H9 (cell line): ENCODE data around the gene LPXN. TPM values are rescaled to one million over a fixed set of nuclear protein-coding genes. Genes with fewer than 3 reads are reported as not detected.

Experiments used
- DNase-seq: peaks from one replicate; pipeline ENCODE4 v3.0.0-alpha.2; 2017
- H2AFZ ChIP-seq: one replicate; pipeline ENCODE4 v1.6.1; 2013; ENCODE audit warnings: mild to moderate bottlenecking, low read length, control low read depth, moderate library complexity
- H2AK5ac ChIP-seq: 2 replicates; pipeline ENCODE4 v1.6.1; 2013; ENCODE audit warnings: low read length, control low read depth, mixed read lengths; ENCODE audit not compliant: insufficient read length
- H2BK120ac ChIP-seq: one replicate; pipeline ENCODE4 v1.6.1; 2013; ENCODE audit warnings: low read depth, mild to moderate bottlenecking, low read length, control low read depth, inconsistent platforms; ENCODE audit not compliant: poor library complexity, severe bottlenecking
- H2BK12ac ChIP-seq: 2 replicates; pipeline ENCODE4 v1.6.1; 2013; ENCODE audit warnings: low read length, control low read depth, mixed read lengths, low read depth; ENCODE audit not compliant: insufficient read length
- H2BK15ac ChIP-seq: 2 replicates; pipeline ENCODE4 v1.6.1; 2013; ENCODE audit warnings: low read depth, low read length, control low read depth
- H2BK20ac ChIP-seq: one replicate; pipeline ENCODE4 v1.6.1; 2013; ENCODE audit warnings: low read depth, mild to moderate bottlenecking, low read length, control low read depth, inconsistent platforms; ENCODE audit not compliant: poor library complexity, severe bottlenecking
- H2BK5ac ChIP-seq: 2 replicates; pipeline ENCODE4 v1.6.1; 2013; ENCODE audit warnings: low read length, control low read depth, mixed read lengths; ENCODE audit not compliant: insufficient read length
- H3K14ac ChIP-seq: 2 replicates; pipeline ENCODE4 v1.6.1; 2013; ENCODE audit warnings: low read length, control low read depth; ENCODE audit not compliant: insufficient read depth
- H3K18ac ChIP-seq: 2 replicates; pipeline ENCODE4 v1.6.1; 2013; ENCODE audit warnings: low read depth, mild to moderate bottlenecking, mixed read lengths, low read length, control low read depth; ENCODE audit not compliant: insufficient read length
- H3K23ac ChIP-seq: 2 replicates; pipeline ENCODE4 v1.6.1; 2013; ENCODE audit warnings: low read length, control low read depth, mixed read lengths, low read depth; ENCODE audit not compliant: insufficient read length
- H3K23me2 ChIP-seq: 2 replicates; pipeline ENCODE4 v1.6.1; 2013; ENCODE audit warnings: low read depth, mild to moderate bottlenecking, mixed read lengths, low read length, control low read depth; ENCODE audit not compliant: insufficient read length, poor library complexity, severe bottlenecking
- H3K27ac ChIP-seq: 2 replicates; pipeline ENCODE4 v1.5.1; 2013; ENCODE audit warnings: low read length, control low read depth, mixed read lengths, low read depth; ENCODE audit not compliant: insufficient read length
- H3K27me3 ChIP-seq: 2 replicates; pipeline ENCODE4 v1.6.1; 2013; ENCODE audit warnings: low read length, control low read depth, inconsistent platforms; ENCODE audit not compliant: insufficient read depth
- H3K4ac ChIP-seq: 2 replicates; pipeline ENCODE4 v1.6.1; 2013; ENCODE audit warnings: low read depth, mild to moderate bottlenecking, control low read depth, inconsistent platforms, low read length, moderate library complexity
- H3K4me1 ChIP-seq: 2 replicates; pipeline ENCODE4 v1.6.1; 2013; ENCODE audit warnings: low read length, control low read depth, inconsistent platforms; ENCODE audit not compliant: insufficient read depth
- H3K4me2 ChIP-seq: 2 replicates; pipeline ENCODE4 v1.6.1; 2013; ENCODE audit warnings: low read length, control low read depth, mixed read lengths; ENCODE audit not compliant: insufficient read length, insufficient read depth
- H3K56ac ChIP-seq: 2 replicates; pipeline ENCODE4 v1.6.1; 2013; ENCODE audit warnings: low read depth, mild to moderate bottlenecking, mixed read lengths, low read length, control low read depth; ENCODE audit not compliant: insufficient read length
- H3K79me1 ChIP-seq: 2 replicates; pipeline ENCODE4 v1.6.1; 2013; ENCODE audit warnings: low read depth, mild to moderate bottlenecking, moderate library complexity, low read length, control low read depth, inconsistent platforms; ENCODE audit not compliant: insufficient read depth, poor library complexity, severe bottlenecking
- H3K79me2 ChIP-seq: 2 replicates; pipeline ENCODE4 v1.6.1; 2013; ENCODE audit warnings: low read length, control low read depth, inconsistent platforms; ENCODE audit not compliant: insufficient read depth
- H3K9ac ChIP-seq: 2 replicates; pipeline ENCODE4 v1.6.1; 2013; ENCODE audit warnings: low read length, control low read depth, mixed read lengths; ENCODE audit not compliant: insufficient read length; ENCODE audit errors: extremely low read depth
- H3K9me3 ChIP-seq: one replicate; pipeline ENCODE4 v1.6.1; 2013; ENCODE audit warnings: low read depth, low read length, inconsistent platforms; ENCODE audit not compliant: control insufficient read depth
- H3T11ph ChIP-seq: one replicate; pipeline ENCODE4 v1.6.1; 2013; ENCODE audit warnings: mild to moderate bottlenecking, low read length, control low read depth, inconsistent platforms
- H4K20me1 ChIP-seq: one replicate; pipeline ENCODE4 v1.6.1; 2013; ENCODE audit not compliant: control insufficient read depth, insufficient read length, insufficient read depth
- H4K5ac ChIP-seq: 2 replicates; pipeline ENCODE4 v1.6.1; 2013; ENCODE audit warnings: low read depth, mild to moderate bottlenecking, mixed read lengths, low read length, control low read depth; ENCODE audit not compliant: insufficient read length
- H4K8ac ChIP-seq: replicated peaks from 2 replicates; pipeline ENCODE4 v1.6.1; 2013; ENCODE audit warnings: low read length, control low read depth, mixed read lengths, low read depth; ENCODE audit not compliant: insufficient read length
- H4K91ac ChIP-seq: 2 replicates; pipeline ENCODE4 v1.6.1; 2013; ENCODE audit warnings: low read depth, mild to moderate bottlenecking, moderate library complexity, mixed read lengths, low read length, control low read depth; ENCODE audit not compliant: insufficient read length
- H3K27ac Mint-ChIP-seq, 3 experiments: 2 replicates in 2 of 3; 3 replicates in 1 of 3; pipeline ENCODE4 v1.8.0; 2020 to 2021; ENCODE audit warnings: mixed read lengths in 3 of 3, mild to moderate bottlenecking in 1 of 3, moderate library complexity in 1 of 3
- H3K27me3 Mint-ChIP-seq: 2 replicates; pipeline ENCODE4 v1.8.0; 2021; ENCODE audit warnings: low read depth, mild to moderate bottlenecking, moderate library complexity, mixed read lengths
- H3K36me3 Mint-ChIP-seq, 3 experiments: 2 replicates in 2 of 3; 3 replicates in 1 of 3; pipeline ENCODE4 v1.8.0; 2020 to 2021; ENCODE audit warnings: low read depth in 3 of 3, mixed read lengths in 3 of 3; ENCODE audit not compliant: insufficient read depth in 1 of 3
- H3K4me1 Mint-ChIP-seq, 2 experiments: 2 replicates each; pipeline ENCODE4 v1.8.0; 2020; ENCODE audit warnings: mixed read lengths in 2 of 2
- H3K4me3 Mint-ChIP-seq, 2 experiments: 2 replicates in 1 of 2; 3 replicates in 1 of 2; pipeline ENCODE4 v1.8.0; 2020 to 2021; ENCODE audit warnings: mild to moderate bottlenecking in 2 of 2, mixed read lengths in 2 of 2, moderate library complexity in 1 of 2
- H3K9me3 Mint-ChIP-seq, 2 experiments: 2 replicates in 1 of 2; 3 replicates in 1 of 2; pipeline ENCODE4 v1.8.0; 2020; ENCODE audit warnings: mild to moderate bottlenecking in 2 of 2, mixed read lengths in 2 of 2, moderate library complexity in 1 of 2
- WGBS: extraction: QIAGEN DNeasy Blood & Tissue Kit; methylation state at CpG from one replicate; pipeline ENCODE4 v1.1.7; 2013; ENCODE audit warnings: missing lambda C conversion rate, low lambda C conversion rate, mixed read lengths; ENCODE audit not compliant: insufficient read length; ENCODE audit errors: extremely low coverage; 5-methylcytosine and 5-hydroxymethylcytosine counted together
- total RNA-seq: library from RNA; stranded (reverse); gene quantifications from 2 replicates; pipeline ENCODE4 v1.2.1, GENCODE V29; 2021
- TF ChIP-seq, protein P1 (sequence below): fragments of 200-600 bp; sonication (generic); conservative IDR thresholded peaks from 3 replicates; pipeline ENCODE4 v1.8.0; 2021; ENCODE audit warnings: antibody characterized with exemption, mild to moderate bottlenecking

The LPXN gene
- total RNA-seq, 1 experiment from 2014 or later: 1.4 TPM

GRCh38 chr11:58592760-58593472 is 17.3 kb upstream of the LPXN start:
- Histone ChIP-seq H3K23me2 (no peaks in the 10 kb centered on the region), H2AK5ac (no peak overlapping the region), H3K27ac (no peak overlapping the region), H3K56ac (no peak overlapping the region), H3K79me1 (peaks cover 5% of the 10 kb centered on the region), H2AFZ (no peak overlapping the region), H4K91ac (no peak overlapping the region), H2BK15ac (no peak overlapping the region), H2BK5ac (no peak overlapping the region), H4K5ac (no peak overlapping the region), H3K4me1 (no peaks in the 10 kb centered on the region; the same call in 1 of the 2 replicates), H3K4me2 (no peak overlapping the region), H4K20me1 (no peaks in the 10 kb centered on the region), H3K27me3 (no peaks in the 10 kb centered on the region), H2BK120ac (no peak overlapping the region), H3K18ac (no peak overlapping the region), H2BK12ac (no peak overlapping the region), H3K79me2 (peaks cover 4% of the 10 kb centered on the region; the same call in 1 of the 2 replicates), H3K23ac (no peak overlapping the region), H4K8ac (no peak overlapping the region), H3K9ac (no peak overlapping the region), H3K4ac (no peak overlapping the region), H3K9me3 (no peaks in the 10 kb centered on the region), H3T11ph (no peak overlapping the region), H2BK20ac (no peak overlapping the region), H3K14ac (no peak overlapping the region)
- no peak overlapping the region for H3K4me3 Mint-ChIP-seq
- H3K27me3 Mint-ChIP-seq: no peaks in the 10 kb centered on the region
- WGBS: no CpG with 5 or more reads among the region's 5 CpGs
- H3K9me3 Mint-ChIP-seq: no peaks in the 10 kb centered on the region; a peak in 1 of 5 replicates
- peaks cover 6 to 15% (median 6%) of the 10 kb centered on the region in 3 experiments; a peak in 6 of 7 replicates for H3K36me3 Mint-ChIP-seq
- DNase-seq: no peak
- TF ChIP-seq, protein P1, sequence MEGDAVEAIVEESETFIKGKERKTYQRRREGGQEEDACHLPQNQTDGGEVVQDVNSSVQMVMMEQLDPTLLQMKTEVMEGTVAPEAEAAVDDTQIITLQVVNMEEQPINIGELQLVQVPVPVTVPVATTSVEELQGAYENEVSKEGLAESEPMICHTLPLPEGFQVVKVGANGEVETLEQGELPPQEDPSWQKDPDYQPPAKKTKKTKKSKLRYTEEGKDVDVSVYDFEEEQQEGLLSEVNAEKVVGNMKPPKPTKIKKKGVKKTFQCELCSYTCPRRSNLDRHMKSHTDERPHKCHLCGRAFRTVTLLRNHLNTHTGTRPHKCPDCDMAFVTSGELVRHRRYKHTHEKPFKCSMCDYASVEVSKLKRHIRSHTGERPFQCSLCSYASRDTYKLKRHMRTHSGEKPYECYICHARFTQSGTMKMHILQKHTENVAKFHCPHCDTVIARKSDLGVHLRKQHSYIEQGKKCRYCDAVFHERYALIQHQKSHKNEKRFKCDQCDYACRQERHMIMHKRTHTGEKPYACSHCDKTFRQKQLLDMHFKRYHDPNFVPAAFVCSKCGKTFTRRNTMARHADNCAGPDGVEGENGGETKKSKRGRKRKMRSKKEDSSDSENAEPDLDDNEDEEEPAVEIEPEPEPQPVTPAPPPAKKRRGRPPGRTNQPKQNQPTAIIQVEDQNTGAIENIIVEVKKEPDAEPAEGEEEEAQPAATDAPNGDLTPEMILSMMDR: no peak
- H3K4me1 Mint-ChIP-seq: peaks cover 6 to 7% of the 10 kb centered on the region in 2 experiments; a peak in 2 of 4 replicates
- peak overlapping the region in 2 of 3 experiments; percentile 14 to 35; a peak in 2 of 7 replicates for H3K27ac Mint-ChIP-seq
